Measurements from ENCODE around the gene PAAF1. TPM values are rescaled to one million over a fixed set of nuclear protein-coding genes. Genes with fewer than 3 reads are reported as not detected.

Gene PAAF1
- total and polyA plus RNA-seq, 2 of the 13 experiments (the other 11 are each of a cell fraction or from before 2014, with no cell fraction given), result 13.5 to 28.8 TPM

GRCh38 chr11:73876424-73877310 lies at the start of gene PAAF1, which contains the start of gene COA4 (continued):
- peak; percentile 83 for TF ChIP-seq HNF4G (IDR thresholded peaks at IDR 0.05; ENCODE audit: borderline replicate concordance, low read depth, low read length)
- TF ChIP-seq HNF4G (CRISPR knock-in tag; IDR thresholded peaks at IDR 0.05; ENCODE audit: borderline replicate concordance, low read depth), result peak; percentile 86
- TF ChIP-seq ZNF138 (CRISPR knock-in tag; IDR thresholded peaks at IDR 0.05; ENCODE audit: low read depth), result 0 out of 2 replicates have a peak, but pooled peaks have one; percentile 55
- peak; percentile 94 for TF ChIP-seq AGO2 (optimal IDR thresholded peaks at IDR 0.05; ENCODE audit: low read depth, low read length)
- peak; percentile 75; the same call in 1 of the 2 replicates for TF ChIP-seq LBX2 (CRISPR knock-in tag; IDR thresholded peaks at IDR 0.05; ENCODE audit: borderline replicate concordance)
- TF ChIP-seq ZFP36L2 (CRISPR knock-in tag; IDR thresholded peaks at IDR 0.05), result no peak
- peak; percentile 81; the same call in 1 of the 2 replicates for TF ChIP-seq NFATC3 (CRISPR knock-in tag; IDR thresholded peaks at IDR 0.05)
- peak; percentile 77; the same call in 1 of the 2 replicates for TF ChIP-seq ZSCAN21 (CRISPR knock-in tag; IDR thresholded peaks at IDR 0.05; ENCODE audit: borderline replicate concordance)
- peak; percentile 80; the same call in 1 of the 2 replicates for TF ChIP-seq ZNF891 (CRISPR knock-in tag; IDR thresholded peaks at IDR 0.05)
- no peak for TF ChIP-seq PBX3 (CRISPR knock-in tag; IDR thresholded peaks at IDR 0.05; ENCODE audit: borderline replicate concordance)
- TF ChIP-seq ZNF614 (CRISPR knock-in tag; IDR thresholded peaks at IDR 0.05; ENCODE audit: borderline replicate concordance), result 0 out of 2 replicates have a peak, but pooled peaks have one; percentile 26
- TF ChIP-seq MXD4 (CRISPR knock-in tag; IDR thresholded peaks at IDR 0.05), result peak; percentile 88
- no peak for TF ChIP-seq ZNF207 (IDR thresholded peaks at IDR 0.05; ENCODE audit: borderline replicate concordance)
- peak; percentile 74; the same call in 1 of the 2 replicates for TF ChIP-seq CBX5 (CRISPR knock-in tag; IDR thresholded peaks at IDR 0.05; ENCODE audit: borderline replicate concordance)
- no peak for TF ChIP-seq MEIS2 (CRISPR knock-in tag; IDR thresholded peaks at IDR 0.05)
- peak; percentile 90 for TF ChIP-seq NFYC (CRISPR knock-in tag; IDR thresholded peaks at IDR 0.05)
- no peak for TF ChIP-seq ZNF18 (CRISPR knock-in tag; IDR thresholded peaks at IDR 0.05; ENCODE audit: insufficient replicate concordance)
- no peak for TF ChIP-seq STAT5B (CRISPR knock-in tag; IDR thresholded peaks at IDR 0.05)
- peak; percentile 12; the same call in 1 of the 2 replicates for TF ChIP-seq RAD21 (CRISPR knock-in tag; IDR thresholded peaks at IDR 0.05)
- TF ChIP-seq ZNF275 (CRISPR knock-in tag; IDR thresholded peaks at IDR 0.05; ENCODE audit: borderline replicate concordance), result no peak
- no peak for TF ChIP-seq ZNF33A (CRISPR knock-in tag; IDR thresholded peaks at IDR 0.05; ENCODE audit: borderline replicate concordance)
- 0 out of 2 replicates have a peak, but pooled peaks have one; percentile 31 for TF ChIP-seq MEIS1 (CRISPR knock-in tag; IDR thresholded peaks at IDR 0.05; ENCODE audit: borderline replicate concordance)
- no peak for TF ChIP-seq ZSCAN12 (CRISPR knock-in tag; IDR thresholded peaks at IDR 0.05)
- no peak for TF ChIP-seq KLF15 (CRISPR knock-in tag; IDR thresholded peaks at IDR 0.05; ENCODE audit: borderline replicate concordance)
- peak; percentile 52; the same call in 1 of the 2 replicates for TF ChIP-seq CEBPG (CRISPR knock-in tag; IDR thresholded peaks at IDR 0.05)
- peak; percentile 24 for TF ChIP-seq SMAD3 (CRISPR knock-in tag; IDR thresholded peaks at IDR 0.05)
